RWPE1 (cell line): ENCODE data around the gene NEB.

ENCODE experiments used
- CTCF ChIA-PET: fragments of 350-600 bp; sonication (Branson Sonifier 250); formaldehyde crosslinking; extraction: SDS; loops from one replicate; lab custom pipeline; 2021; lab: Yijun Ruan, JAX
- POLR2A ChIA-PET: fragments of 400-600 bp; formaldehyde crosslinking; extraction: SDS; loops from one replicate; lab custom pipeline; 2020; ENCODE audit warnings: antibody characterized with exemption; ENCODE audit not compliant: low non-redundant PET; lab: Yijun Ruan, JAX
- DNase-seq: peaks from one replicate; pipeline ENCODE4 v3.0.0; 2012; ENCODE audit warnings: low spot score
- H3K27ac ChIP-seq: fragments of 450-650 bp; 2 replicates; pipeline ENCODE4 v1.5.1; 2017
- CTCF ChIP-seq: fragments of 450-650 bp; conservative IDR thresholded peaks from 2 replicates; pipeline ENCODE4 v1.5.1; 2017; ENCODE audit warnings: low read depth, mild to moderate bottlenecking

The NEB gene

GRCh38 chr2:151482171-151482725 is 252.0 kb downstream of the NEB start:
- H3K27ac ChIP-seq = no peak overlapping the region
- TF ChIP-seq CTCF = no peak
- ChIA-PET POLR2A (no interaction called here), CTCF (interaction anchor here (0.7 kb wide), 1 partner anchor 314 kb away, joined by 3 read pairs; no protein-coding TSS in a partner anchor)
- DNase-seq = no peak

DNA sequence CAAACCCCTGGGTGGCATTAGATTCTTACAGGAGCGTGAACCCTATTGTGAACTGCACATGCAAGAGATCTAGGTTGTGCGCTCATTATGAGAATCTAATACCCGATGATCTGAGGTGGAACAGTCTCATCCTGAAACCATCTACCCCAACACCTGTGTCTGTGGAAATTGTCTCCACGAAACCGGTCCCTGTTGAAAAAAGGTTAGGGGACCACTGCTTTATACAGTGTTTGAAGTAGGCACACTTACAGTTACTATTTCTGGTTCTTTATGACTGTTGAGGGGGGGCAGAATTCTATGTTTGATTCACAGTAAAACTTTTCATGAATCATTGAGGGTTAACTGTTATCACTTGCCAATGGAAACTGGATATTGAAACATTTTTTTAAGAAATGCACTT is 252.5 kb downstream of the NEB start:
- ChIA-PET CTCF (no interaction called here), POLR2A (no interaction called here)
- no peak for DNase-seq

DNA sequence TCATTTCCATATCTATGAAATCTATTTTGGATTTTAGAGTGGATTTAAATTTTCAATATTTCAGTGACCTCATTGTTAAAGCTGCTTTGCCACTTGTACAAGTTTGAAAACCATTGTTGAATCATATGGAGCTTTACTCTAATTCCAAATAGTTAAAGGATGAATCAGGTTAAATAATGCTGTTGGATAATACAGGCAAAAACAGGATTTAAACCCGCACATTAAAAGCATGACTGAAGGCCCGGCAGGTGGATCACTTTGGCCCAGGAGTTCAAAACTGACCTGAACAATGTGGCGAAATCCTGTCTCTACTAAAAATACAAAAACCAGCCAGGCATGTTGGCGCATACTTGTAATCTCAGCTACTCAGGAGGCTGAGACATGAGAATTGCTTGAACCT is 256.3 kb downstream of the NEB start:
- ChIA-PET CTCF (no interaction called here), POLR2A (no interaction called here)
- TF ChIP-seq CTCF = no peak

More for the DNA sequence above, 252.5 kb downstream of the NEB start:
- TF ChIP-seq CTCF = no peak
- no peak overlapping the region for H3K27ac ChIP-seq

GRCh38 chr2:151476287-151476686 is 258.0 kb downstream of the NEB start:
- ChIA-PET POLR2A (no interaction called here), CTCF (interaction anchor here (0.8 kb wide), 1 partner anchor 17 kb away, joined by 3 read pairs; no protein-coding TSS in a partner anchor)
- no peak overlapping the region for H3K27ac ChIP-seq
- no peak for TF ChIP-seq CTCF
- DNase-seq = no peak

More for the DNA sequence above, 256.3 kb downstream of the NEB start:
- no peak overlapping the region for H3K27ac ChIP-seq
- DNase-seq = peak; percentile 38

DNA sequence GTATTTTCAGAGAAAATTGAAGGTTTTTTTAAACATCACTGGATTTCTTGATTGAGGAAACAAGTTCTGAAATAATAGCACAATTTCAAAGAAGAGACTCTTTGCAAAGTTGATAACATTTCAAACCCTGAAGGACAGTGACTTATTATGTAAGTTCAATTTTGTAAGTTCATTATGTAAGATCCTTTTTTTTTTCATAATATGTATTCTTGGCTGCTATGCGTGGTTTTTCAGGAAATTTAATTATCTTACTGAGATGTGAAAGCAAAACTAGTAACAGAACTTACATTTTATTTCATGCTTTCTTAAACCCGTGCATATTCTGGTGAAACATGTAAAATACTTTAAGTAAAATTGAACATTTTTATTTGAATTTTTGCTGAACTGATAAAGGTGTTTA is 259.2 kb downstream of the NEB start:
- no peak for TF ChIP-seq CTCF
- DNase-seq = no peak
- no peak overlapping the region for H3K27ac ChIP-seq
- POLR2A ChIA-PET = no interaction called here
- CTCF ChIA-PET = no interaction called here

DNA sequence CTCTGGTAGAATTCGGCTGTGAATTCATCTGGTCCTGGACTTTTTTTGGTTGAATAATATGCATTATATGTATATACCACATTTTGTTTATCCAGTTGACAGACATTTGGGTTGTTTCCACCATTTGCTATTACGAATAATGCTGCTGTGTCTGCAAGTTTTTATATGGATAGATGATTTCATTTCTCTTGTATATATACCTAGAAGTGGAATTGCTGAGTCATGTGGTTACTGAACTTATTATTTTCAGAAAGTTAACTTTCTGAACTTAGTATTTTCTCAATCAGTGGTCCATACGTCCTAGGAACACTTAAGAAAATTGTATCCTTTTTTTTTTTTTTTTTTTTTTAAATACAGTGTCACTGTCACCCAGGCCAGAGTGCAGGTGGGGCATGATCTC is 261.3 kb downstream of the NEB start:
- POLR2A ChIA-PET = no interaction called here
- H3K27ac ChIP-seq = no peak overlapping the region
- no peak for TF ChIP-seq CTCF
- CTCF ChIA-PET = no interaction called here
- no peak for DNase-seq

DNA sequence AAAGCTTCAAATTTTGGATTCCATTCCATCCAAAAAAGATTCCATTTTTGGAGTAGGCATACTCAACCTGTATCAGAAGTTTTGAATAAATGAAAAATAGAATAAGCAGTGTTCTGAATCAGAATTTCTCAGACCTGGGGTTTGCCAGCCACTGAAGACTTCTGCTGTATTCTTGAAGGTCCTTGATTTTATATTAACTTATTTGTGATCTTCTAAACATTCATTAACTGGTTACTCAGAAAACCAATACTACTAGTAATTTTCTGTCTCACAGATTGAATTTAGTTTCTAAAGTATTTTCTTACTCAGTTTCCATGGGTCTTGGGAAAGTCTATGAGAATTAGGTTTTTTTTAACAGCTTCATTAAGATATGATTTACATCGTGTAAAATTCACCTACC is 263.7 kb downstream of the NEB start:
- ChIA-PET CTCF (no interaction called here), POLR2A (no interaction called here)
- no peak for DNase-seq
- no peak for TF ChIP-seq CTCF
- no peak overlapping the region for H3K27ac ChIP-seq
